IMR-90 (cell line): ENCODE measurements around the gene KIF6. TPM values are rescaled to one million over a fixed set of nuclear protein-coding genes. Genes with fewer than 3 reads are reported as not detected.

Experiments used
- ATAC-seq: fragments of 200-7000 bp; cut with Tn5 transposase; 2 replicates; pipeline ENCODE4 v1.9.1; 2020; ENCODE audit warnings: low read depth, mild to moderate bottlenecking, moderate library complexity
- BruUV-seq: library from RNA; stranded (reverse); fragments of 400-500 nt; replicated peaks from 2 replicates; lab custom pipeline; 2021; lab: Mats Ljungman, UMichigan
- CTCF ChIA-PET: fragments of 300-600 bp; formaldehyde crosslinking; extraction: SDS; loops from one replicate; lab custom pipeline; 2021; ENCODE audit warnings: antibody characterized with exemption; lab: Yijun Ruan, JAX
- POLR2A ChIA-PET: fragments of 300-600 bp; sonication (Branson Sonifier 250); formaldehyde crosslinking; loops from one replicate; lab custom pipeline; 2022; ENCODE audit warnings: antibody characterized with exemption; ENCODE audit not compliant: unreplicated experiment; lab: Charles Lee
- DNase-seq: peaks from one replicate; pipeline ENCODE4 v3.0.0; 2013
- H2AFZ ChIP-seq: replicated peaks from 2 replicates; pipeline ENCODE3; 2013; ENCODE audit warnings: low read length, mild to moderate bottlenecking; ENCODE audit not compliant: poor library complexity
- H2AK5ac ChIP-seq: 2 replicates; pipeline ENCODE4 v1.6.1; 2013; ENCODE audit warnings: low read depth, low read length, inconsistent platforms
- H2AK9ac ChIP-seq: replicated peaks from 2 replicates; pipeline ENCODE3; 2013; ENCODE audit warnings: mild to moderate bottlenecking, low read depth, low read length, moderate library complexity; ENCODE audit not compliant: poor library complexity
- H2BK120ac ChIP-seq: 2 replicates; pipeline ENCODE4 v1.6.1; 2013; ENCODE audit warnings: low read depth, low read length, inconsistent platforms
- H2BK15ac ChIP-seq: 3 replicates; pipeline ENCODE4 v1.6.1; 2013; ENCODE audit warnings: low read depth, low read length, inconsistent platforms
- H2BK20ac ChIP-seq: 2 replicates; pipeline ENCODE4 v1.6.1; 2013; ENCODE audit warnings: low read depth, mild to moderate bottlenecking, inconsistent platforms, low read length, moderate library complexity
- H2BK5ac ChIP-seq: 2 replicates; pipeline ENCODE4 v1.6.1; 2013; ENCODE audit warnings: mild to moderate bottlenecking, low read depth, low read length, inconsistent platforms; ENCODE audit not compliant: poor library complexity, severe bottlenecking
- H3K14ac ChIP-seq: replicated peaks from 2 replicates; pipeline ENCODE4 v1.6.1; 2013; ENCODE audit warnings: low read depth, low read length, inconsistent platforms
- H3K18ac ChIP-seq: 2 replicates; pipeline ENCODE4 v1.6.1; 2013; ENCODE audit warnings: low read depth, low read length, control low read depth
- H3K23ac ChIP-seq: 2 replicates; pipeline ENCODE4 v1.6.1; 2013; ENCODE audit warnings: low read depth, low read length, inconsistent platforms
- H3K27ac ChIP-seq: 2 replicates; pipeline ENCODE4 v1.5.1; 2013; ENCODE audit warnings: mild to moderate bottlenecking, control low read depth, low read length; ENCODE audit not compliant: insufficient read depth
- H3K27me3 ChIP-seq: 2 replicates; pipeline ENCODE4 v1.6.1; 2013; ENCODE audit warnings: low read length; ENCODE audit not compliant: control insufficient read depth, insufficient read depth
- H3K36me3 ChIP-seq: 2 replicates; pipeline ENCODE4 v1.6.1; 2013; ENCODE audit warnings: low read length, mixed read lengths; ENCODE audit not compliant: control insufficient read depth, insufficient read depth
- H3K4ac ChIP-seq: 2 replicates; pipeline ENCODE4 v1.6.1; 2013; ENCODE audit warnings: low read depth, low read length, inconsistent platforms
- H3K4me1 ChIP-seq: 2 replicates; pipeline ENCODE4 v1.6.1; 2013; ENCODE audit warnings: low read length, mixed read lengths; ENCODE audit not compliant: control insufficient read depth, insufficient read depth
- H3K4me2 ChIP-seq: 2 replicates; pipeline ENCODE4 v1.6.1; 2013; ENCODE audit warnings: low read depth, mild to moderate bottlenecking, control low read depth, low read length, moderate library complexity
- H3K4me3 ChIP-seq: 2 replicates; pipeline ENCODE4 v1.5.1; 2013; ENCODE audit warnings: low read depth, mild to moderate bottlenecking, control low read depth, low read length, moderate library complexity; ENCODE audit not compliant: insufficient read depth
- H3K56ac ChIP-seq: 2 replicates; pipeline ENCODE4 v1.6.1; 2013; ENCODE audit warnings: low read length, inconsistent platforms; ENCODE audit not compliant: insufficient read depth; ENCODE audit errors: extremely low read depth
- H3K79me1 ChIP-seq, 2 experiments: 2 replicates each; pipeline ENCODE4 v1.6.1; 2013; ENCODE audit warnings: low read length in 2 of 2, inconsistent platforms in 1 of 2, low read depth in 1 of 2
- H3K9ac ChIP-seq: 2 replicates; pipeline ENCODE4 v1.6.1; 2013; ENCODE audit warnings: low read depth, low read length, control low read depth
- H3K9me1 ChIP-seq: 2 replicates; pipeline ENCODE4 v1.6.1; 2013; ENCODE audit warnings: low read length, inconsistent platforms; ENCODE audit not compliant: insufficient read depth
- H3K9me3 ChIP-seq: 2 replicates; pipeline ENCODE4 v1.6.1; 2013; ENCODE audit warnings: low read length; ENCODE audit not compliant: control insufficient read depth, insufficient read depth
- H4K20me1 ChIP-seq: 2 replicates; pipeline ENCODE4 v1.6.1; 2013; ENCODE audit warnings: low read length, inconsistent platforms; ENCODE audit not compliant: insufficient read depth
- H4K5ac ChIP-seq: 2 replicates; pipeline ENCODE4 v1.6.1; 2013; ENCODE audit warnings: mild to moderate bottlenecking, low read depth, low read length, control low read depth
- H4K8ac ChIP-seq, 2 experiments: 2 replicates each; pipeline ENCODE4 v1.6.1; 2013; ENCODE audit warnings: low read depth in 2 of 2, low read length in 2 of 2, control low read depth in 1 of 2, inconsistent platforms in 1 of 2
- H4K91ac ChIP-seq: 2 replicates; pipeline ENCODE4 v1.6.1; 2013; ENCODE audit warnings: low read depth, low read length, inconsistent platforms; ENCODE audit not compliant: insufficient read depth
- CHD1 ChIP-seq: IDR thresholded peaks from 2 replicates; pipeline ENCODE4 v1.6.1; 2012; ENCODE audit warnings: low read depth, low read length, improper control_type of control experiment
- FOS ChIP-seq: fragments of 150-350 bp; IDR thresholded peaks from 2 replicates; pipeline ENCODE4 v1.6.1; 2016; ENCODE audit warnings: low read depth, low read length
- RCOR1 ChIP-seq: IDR thresholded peaks from 2 replicates; pipeline ENCODE4 v1.6.1; 2012; ENCODE audit warnings: mild to moderate bottlenecking, low read length, improper control_type of control experiment; ENCODE audit not compliant: insufficient replicate concordance
- SMC3 ChIP-seq: fragments of 150-350 bp; IDR thresholded peaks from 2 replicates; pipeline ENCODE4 v1.6.1; 2016; ENCODE audit warnings: low read depth, mild to moderate bottlenecking, antibody characterized with exemption, low read length, moderate library complexity
- WGBS, 2 experiments: methylation state at CpG; one replicate each; pipeline versions ENCODE4 v1.1.5 to v1.1.7; 2013; ENCODE audit warnings: missing lambda C conversion rate in 2 of 2; ENCODE audit not compliant: insufficient read length in 1 of 2; ENCODE audit errors: extremely low coverage in 2 of 2; 5-methylcytosine and 5-hydroxymethylcytosine counted together
- dilution Hi-C: fragments of 300-500 bp; cut with HindIII; formaldehyde crosslinking; loops from one replicate; pipeline ENCODE4 v1.14.3; 2018; ENCODE audit warnings: low sequenced_read_pairs; ENCODE audit not compliant: unreplicated experiment
- in situ Hi-C: fragments of 300-500 bp; cut with MboI; formaldehyde crosslinking; loops from 3 replicates; pipeline ENCODE4 v1.14.3; 2019; ENCODE audit warnings: low sequenced_read_pairs, inconsistent platforms, mixed read lengths
- intact Hi-C: fragments of 100-400 bp; cut with micrococcal nuclease; formaldehyde crosslinking; loops from 2 replicates; pipeline ENCODE4 v1.10.0; 2022
- polyA plus RNA-seq, 3 experiments: library from polyadenylated mRNA; depleted of rRNA; stranded (reverse); fragments of >200 nt; gene quantifications; 2 replicates each; pipeline ENCODE4 v1.2.3, GENCODE V29; 2012; ENCODE audit warnings: low replicate concordance in 1 of 3
- total RNA-seq: library from RNA; depleted of rRNA; stranded (reverse); fragments of >200 nt; gene quantifications from 2 replicates; pipeline ENCODE4 v1.2.3, GENCODE V29; 2012

Gene KIF6
- total and polyA plus RNA-seq, 2 of the 4 experiments (the other 2 are of a cell fraction) = under 0.01 to 0.10 TPM

GRCh38 chr6:39296745-39297640 is 428.2 kb downstream of the KIF6 start:
- CTCF ChIA-PET = no interaction called here

More at GRCh38 chr6:39296745-39297640, 428.2 kb downstream of the KIF6 start:
- Histone ChIP-seq H3K9ac (no peak overlapping the region), H2BK15ac (no peak overlapping the region), H4K91ac (no peak overlapping the region), H2BK120ac (no peak overlapping the region), H4K8ac (no peak overlapping the region), H3K14ac (no peak overlapping the region), H3K79me1 (no peaks in the 10 kb centered on the region), H3K9me1 (no peaks in the 10 kb centered on the region), H3K4me2 (no peak overlapping the region), H3K4me1 (no peaks in the 10 kb centered on the region), H2BK20ac (no peak overlapping the region), H3K23ac (no peak overlapping the region), H3K18ac (no peak overlapping the region), H4K20me1 (no peaks in the 10 kb centered on the region), H3K27ac (no peak overlapping the region), H2AK9ac (no peak overlapping the region), H3K27me3 (no peaks in the 10 kb centered on the region; the same call in 1 of the 2 replicates), H2AK5ac (no peak overlapping the region), H3K4ac (no peak overlapping the region), H3K9me3 (no peaks in the 10 kb centered on the region), H2BK5ac (no peak overlapping the region), H2AFZ (peak overlapping the region; percentile 8), H3K4me3 (no peak overlapping the region), H4K5ac (no peak overlapping the region), H3K56ac (no peak overlapping the region), H3K36me3 (no peaks in the 10 kb centered on the region)
- peak; percentile 26 for DNase-seq
- POLR2A ChIA-PET = no interaction called here
- WGBS, 2 experiments = 0% methylated on average over 6 of the region's 18 CpGs; no CpG with 5 or more reads in 1 of the 2 experiments
- no peak for TF ChIP-seq FOS
- TF ChIP-seq CHD1 = no peak
- TF ChIP-seq SMC3 = no peak
- no peak for TF ChIP-seq RCOR1
- intact Hi-C loops (no loop called here), dilution Hi-C loops (no loop called here), in situ Hi-C loops (no loop called here)
- no peak; the same call in 1 of the 2 replicates for ATAC-seq
- BruUV-seq = no TSS peak
